ENCODE results near the gene TCF4. TPM values are rescaled to one million over a fixed set of nuclear protein-coding genes. Genes with fewer than 3 reads are reported as not detected.

TCF4 gene
- total RNA-seq, 1 experiment from 2014 or later, result 38.0 TPM

DNA sequence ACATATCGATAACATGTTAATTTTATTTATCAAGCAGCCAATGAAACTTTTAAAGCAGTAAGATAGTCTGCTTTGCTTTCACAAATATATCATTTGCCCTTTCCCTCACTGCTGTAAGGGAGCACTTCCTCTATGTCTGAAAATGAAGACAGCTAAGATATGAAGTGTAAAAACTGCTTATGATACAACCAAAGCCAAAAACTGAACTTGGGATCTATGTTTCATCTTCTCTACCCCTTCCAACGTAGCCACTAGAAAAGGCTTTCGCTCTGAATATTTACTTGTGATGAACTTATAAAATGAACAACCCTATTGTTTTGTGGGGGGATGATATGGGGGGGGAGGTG is 140.3 kb downstream of the TCF4 start:
- DNase-seq, result no peak
- H3K36me3 ChIP-seq (replicated peaks; ENCODE audit: control insufficient read depth, insufficient read depth, low read length), result no peaks in the 10 kb centered on the region
- no peak overlapping the region for H3K4me3 ChIP-seq (ENCODE audit: insufficient read depth, low read depth, low read length)
- H3K27me3 ChIP-seq (ENCODE audit: control insufficient read depth, insufficient read depth, low read length), result no peaks in the 10 kb centered on the region

DNA sequence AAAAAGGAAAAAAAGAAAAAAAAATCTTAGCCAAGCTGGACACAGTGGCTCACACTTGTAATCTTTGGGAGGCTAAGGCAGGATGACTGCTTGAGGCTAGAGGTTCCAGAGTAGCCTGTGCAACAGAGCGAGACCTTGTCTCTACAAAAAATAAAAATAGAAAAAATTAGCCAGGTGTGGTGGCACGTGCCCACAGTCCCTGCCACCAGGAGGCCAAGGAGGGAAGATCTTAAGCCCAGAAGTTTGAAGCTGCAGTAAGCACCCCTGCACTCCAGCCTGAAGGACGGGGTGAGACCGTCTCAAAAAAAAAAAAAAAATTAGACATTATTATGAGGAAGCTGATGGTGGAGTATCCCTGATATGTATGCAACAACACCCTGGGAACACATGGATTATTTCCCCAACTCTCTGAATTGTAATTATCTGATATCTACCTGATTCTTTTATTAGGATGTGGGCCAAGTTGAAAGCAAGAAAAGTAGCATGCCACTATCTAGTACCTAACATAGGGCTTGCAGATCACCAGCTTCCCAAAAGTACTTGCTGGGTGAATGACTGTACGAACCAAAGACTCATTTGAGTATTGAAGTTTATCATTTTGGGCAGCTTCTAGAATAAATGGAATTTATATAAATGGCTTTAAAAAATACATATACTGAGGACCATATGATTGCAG is 140.9 kb downstream of the TCF4 start:
- no peaks in the 10 kb centered on the region for H3K36me3 ChIP-seq (replicated peaks; ENCODE audit: control insufficient read depth, insufficient read depth, low read length)
- no peaks in the 10 kb centered on the region for H3K27me3 ChIP-seq (ENCODE audit: control insufficient read depth, insufficient read depth, low read length)
- DNase-seq, result no peak
- H3K4me3 ChIP-seq (ENCODE audit: insufficient read depth, low read depth, low read length), result no peak overlapping the region

DNA sequence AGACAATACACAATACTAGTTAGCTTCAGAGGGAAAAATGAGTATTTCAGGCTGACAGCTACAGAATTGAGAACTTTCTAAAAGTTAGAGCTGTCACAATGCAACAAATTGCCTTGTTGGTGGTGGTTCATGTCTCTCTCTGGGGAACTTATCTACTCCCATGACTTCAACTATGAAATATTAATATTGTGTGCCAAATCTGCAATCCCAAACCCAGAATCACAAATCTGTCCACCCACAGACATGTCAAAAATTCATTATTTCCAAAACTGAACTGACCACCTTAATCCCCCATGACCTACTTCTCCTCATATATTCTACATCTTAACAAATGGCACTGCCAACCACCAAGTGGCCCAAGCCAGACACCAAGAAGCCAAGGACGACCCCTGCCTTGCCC is 143.5 kb downstream of the TCF4 start:
- Histone ChIP-seq H3K27me3 (ENCODE audit: control insufficient read depth, insufficient read depth, low read length) (no peaks in the 10 kb centered on the region), H3K36me3 (replicated peaks; ENCODE audit: control insufficient read depth, insufficient read depth, low read length) (no peaks in the 10 kb centered on the region), H3K4me3 (ENCODE audit: insufficient read depth, low read depth, low read length) (no peak overlapping the region)
- DNase-seq, result no peak

DNA sequence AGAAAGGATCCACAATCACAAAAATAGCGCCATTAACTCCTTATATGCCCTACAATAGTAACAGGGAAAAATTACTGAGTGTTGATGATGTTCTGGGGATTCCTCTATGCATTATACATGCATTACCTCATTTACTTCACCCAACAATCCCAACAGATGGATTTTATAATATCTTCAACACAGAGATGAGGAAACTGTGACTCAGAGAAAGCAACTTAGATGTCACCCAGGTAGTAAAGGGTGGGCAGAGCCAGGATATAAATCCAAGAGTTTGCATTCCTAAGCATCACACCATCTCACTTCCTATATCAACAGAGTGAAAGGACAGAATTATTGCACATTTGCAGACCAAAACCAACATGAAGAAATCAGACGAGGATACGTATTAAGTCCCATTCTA is 144.2 kb downstream of the TCF4 start:
- Histone ChIP-seq H3K27me3 (ENCODE audit: control insufficient read depth, insufficient read depth, low read length) (no peaks in the 10 kb centered on the region), H3K4me3 (ENCODE audit: insufficient read depth, low read depth, low read length) (no peak overlapping the region), H3K36me3 (replicated peaks; ENCODE audit: control insufficient read depth, insufficient read depth, low read length) (no peaks in the 10 kb centered on the region)
- no peak for DNase-seq

DNA sequence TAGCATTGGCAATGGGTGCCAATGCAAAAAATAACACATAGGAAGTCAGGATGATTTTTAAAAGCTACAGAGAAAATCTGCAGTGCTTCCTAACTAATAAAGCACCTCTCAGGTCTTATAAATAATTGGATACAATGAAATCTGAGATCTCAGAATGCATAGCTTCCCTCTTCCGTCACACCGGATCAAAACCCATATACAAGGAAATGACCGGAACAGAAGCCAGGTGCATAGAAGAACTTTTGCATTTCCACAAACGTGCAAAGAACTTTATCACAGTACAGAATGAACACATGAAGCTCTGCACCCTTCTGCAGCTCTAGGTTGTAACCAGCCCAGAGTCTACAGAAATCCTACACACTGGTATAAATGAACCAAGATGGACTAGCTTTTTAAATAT is 145.4 kb downstream of the TCF4 start:
- H3K36me3 ChIP-seq (replicated peaks; ENCODE audit: control insufficient read depth, insufficient read depth, low read length), result no peaks in the 10 kb centered on the region
- H3K27me3 ChIP-seq (ENCODE audit: control insufficient read depth, insufficient read depth, low read length), result no peaks in the 10 kb centered on the region
- no peak overlapping the region for H3K4me3 ChIP-seq (ENCODE audit: insufficient read depth, low read depth, low read length)
- no peak for DNase-seq

DNA sequence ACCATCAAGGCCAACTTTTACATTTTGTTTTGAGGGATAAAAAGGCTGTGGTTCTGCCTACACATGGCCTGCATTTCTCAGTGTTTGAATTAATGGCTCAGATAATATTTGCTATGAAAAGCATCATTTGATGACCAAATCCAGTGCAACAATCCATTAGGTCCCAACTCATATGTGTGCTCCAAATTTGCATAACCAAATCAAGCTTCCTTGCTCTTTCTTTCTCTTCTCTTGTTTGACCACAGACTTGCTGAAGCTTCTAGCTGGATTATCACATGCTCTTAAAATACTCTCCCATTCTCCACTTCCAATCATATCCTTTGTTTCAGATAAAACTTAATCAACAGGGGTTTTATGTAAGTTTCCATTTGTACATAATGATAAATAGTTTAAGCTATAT is 147.0 kb downstream of the TCF4 start:
- no peaks in the 10 kb centered on the region for H3K36me3 ChIP-seq (replicated peaks; ENCODE audit: control insufficient read depth, insufficient read depth, low read length)
- DNase-seq, result no peak
- no peaks in the 10 kb centered on the region for H3K27me3 ChIP-seq (ENCODE audit: control insufficient read depth, insufficient read depth, low read length)
- no peak overlapping the region for H3K4me3 ChIP-seq (ENCODE audit: insufficient read depth, low read depth, low read length)

DNA sequence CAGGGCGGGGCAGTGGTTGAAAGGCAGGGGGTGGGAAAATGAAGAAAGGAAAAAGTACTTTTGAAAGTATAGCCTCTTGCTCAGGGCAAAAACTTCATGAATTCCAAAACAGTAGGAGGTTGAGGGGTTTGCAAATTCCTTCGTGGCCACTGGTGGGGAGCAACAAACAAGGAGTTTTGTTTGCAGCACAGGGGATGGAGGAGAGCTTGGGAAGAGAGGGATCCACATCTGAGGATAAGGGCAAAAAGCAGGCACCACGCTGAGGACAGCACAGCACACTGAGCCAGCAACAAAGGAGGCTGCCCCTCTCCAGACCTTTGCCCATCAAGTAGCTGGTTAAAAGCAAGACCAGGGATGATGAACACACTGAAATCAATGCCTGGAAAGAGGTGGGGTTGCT is 148.9 kb downstream of the TCF4 start:
- Histone ChIP-seq H3K36me3 (replicated peaks; ENCODE audit: control insufficient read depth, insufficient read depth, low read length) (no peaks in the 10 kb centered on the region), H3K27me3 (ENCODE audit: control insufficient read depth, insufficient read depth, low read length) (no peaks in the 10 kb centered on the region), H3K4me3 (ENCODE audit: insufficient read depth, low read depth, low read length) (no peak overlapping the region)
- peak; percentile 56 for DNase-seq

DNA sequence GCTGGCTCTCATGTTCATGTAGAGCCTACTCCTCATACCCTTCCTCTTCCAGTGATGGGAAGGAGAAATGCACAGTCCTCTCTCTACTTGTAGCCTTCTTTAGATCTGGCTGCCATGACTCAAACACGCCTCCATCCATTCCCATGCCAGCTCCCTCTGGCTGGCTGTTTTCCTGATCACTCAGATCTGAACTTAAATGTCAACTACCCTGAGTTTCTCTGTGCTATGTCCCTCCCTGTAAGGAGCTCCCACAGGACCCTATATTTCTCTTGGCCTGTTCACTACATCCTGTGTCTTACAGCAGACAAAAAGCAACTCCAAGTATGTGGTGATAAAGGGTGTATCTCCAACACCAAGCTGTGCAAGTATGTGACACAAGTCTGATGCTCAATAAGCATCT is 152.4 kb downstream of the TCF4 start:
- no peak for DNase-seq
- no peaks in the 10 kb centered on the region for H3K36me3 ChIP-seq (replicated peaks; ENCODE audit: control insufficient read depth, insufficient read depth, low read length)
- H3K4me3 ChIP-seq (ENCODE audit: insufficient read depth, low read depth, low read length), result no peak overlapping the region

DNA sequence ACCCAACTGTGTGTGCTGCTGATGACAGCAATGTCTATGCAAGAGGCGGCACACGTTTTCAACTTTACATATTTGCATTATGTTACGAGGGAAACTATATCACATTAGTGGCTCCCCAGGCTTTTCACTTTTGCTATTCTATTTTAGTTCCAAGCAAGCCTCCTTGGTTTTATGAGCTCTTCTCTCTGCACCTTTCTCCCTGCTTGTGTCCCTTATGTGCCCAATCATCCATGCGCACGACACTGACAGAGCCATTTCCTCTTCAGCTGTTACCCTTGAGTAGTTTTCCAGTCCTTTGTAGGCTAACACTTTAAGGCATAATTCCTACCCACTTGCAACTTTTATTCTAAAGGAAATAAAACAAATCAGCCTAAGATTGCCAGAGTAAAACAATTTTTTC is 154.3 kb downstream of the TCF4 start:
- DNase-seq, result no peak
- H3K36me3 ChIP-seq (replicated peaks; ENCODE audit: control insufficient read depth, insufficient read depth, low read length), result no peaks in the 10 kb centered on the region
- H3K4me3 ChIP-seq (ENCODE audit: insufficient read depth, low read depth, low read length), result no peak overlapping the region
- H3K27me3 ChIP-seq (ENCODE audit: control insufficient read depth, insufficient read depth, low read length), result no peaks in the 10 kb centered on the region

More for the DNA sequence above, 152.4 kb downstream of the TCF4 start:
- H3K27me3 ChIP-seq (ENCODE audit: control insufficient read depth, insufficient read depth, low read length), result no peaks in the 10 kb centered on the region

DNA sequence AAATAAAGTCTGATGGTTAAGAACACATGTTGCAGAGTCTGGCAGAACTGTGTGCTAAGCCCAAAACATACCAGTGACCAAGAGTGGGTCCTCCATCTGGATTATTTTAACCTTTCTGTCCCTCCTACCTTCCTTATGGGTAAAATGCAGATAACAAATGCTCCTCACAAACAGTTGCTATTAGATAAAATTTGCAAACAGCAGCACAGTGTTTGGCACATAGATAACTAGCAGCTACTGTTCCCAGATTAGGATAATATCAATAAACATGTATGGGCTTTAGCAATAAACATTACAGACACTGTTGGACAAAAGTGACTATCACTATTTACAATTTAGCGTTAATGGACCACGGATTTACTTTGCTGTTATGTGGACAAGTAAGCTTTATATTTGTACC is 154.9 kb downstream of the TCF4 start:
- DNase-seq, result no peak
- Histone ChIP-seq H3K4me3 (ENCODE audit: insufficient read depth, low read depth, low read length) (no peak overlapping the region), H3K27me3 (ENCODE audit: control insufficient read depth, insufficient read depth, low read length) (no peaks in the 10 kb centered on the region), H3K36me3 (replicated peaks; ENCODE audit: control insufficient read depth, insufficient read depth, low read length) (no peaks in the 10 kb centered on the region)

DNA sequence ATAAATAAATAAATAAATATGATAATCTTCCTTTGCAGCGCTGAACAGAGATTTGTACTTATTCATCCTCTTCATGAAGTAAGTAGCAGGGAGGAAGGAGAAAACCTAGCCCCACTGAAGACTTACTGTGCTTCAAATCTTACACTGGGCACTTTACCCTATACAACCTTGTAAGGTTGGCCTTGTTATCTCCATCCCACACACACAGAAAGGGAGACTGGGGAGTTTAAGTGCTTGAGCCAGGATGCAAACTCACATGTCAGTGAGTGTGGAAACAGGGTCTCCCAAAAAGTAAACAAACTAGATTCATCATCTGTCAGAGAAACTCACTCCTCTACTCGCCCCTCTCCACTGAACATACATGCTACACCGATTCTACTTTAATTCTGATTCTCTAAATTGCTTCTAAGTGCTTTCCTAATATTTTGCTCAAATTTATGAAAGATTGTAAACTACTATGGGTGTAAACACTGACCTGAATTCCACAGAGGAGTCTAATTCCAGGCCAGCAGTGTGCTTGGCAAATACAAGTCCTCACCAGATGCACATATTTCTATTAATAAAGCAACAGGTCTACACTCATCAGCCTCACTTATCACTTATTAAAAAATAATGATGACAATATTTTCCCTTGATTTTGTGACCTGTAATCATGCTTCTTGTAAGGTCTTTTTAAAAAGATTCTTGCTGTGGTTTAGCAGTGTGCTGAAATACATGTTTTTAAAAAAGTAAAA is 155.5 kb downstream of the TCF4 start:
- H3K36me3 ChIP-seq (replicated peaks; ENCODE audit: control insufficient read depth, insufficient read depth, low read length), result no peaks in the 10 kb centered on the region
- H3K27me3 ChIP-seq (ENCODE audit: control insufficient read depth, insufficient read depth, low read length), result no peaks in the 10 kb centered on the region
- DNase-seq, result no peak
- no peak overlapping the region for H3K4me3 ChIP-seq (ENCODE audit: insufficient read depth, low read depth, low read length)

DNA sequence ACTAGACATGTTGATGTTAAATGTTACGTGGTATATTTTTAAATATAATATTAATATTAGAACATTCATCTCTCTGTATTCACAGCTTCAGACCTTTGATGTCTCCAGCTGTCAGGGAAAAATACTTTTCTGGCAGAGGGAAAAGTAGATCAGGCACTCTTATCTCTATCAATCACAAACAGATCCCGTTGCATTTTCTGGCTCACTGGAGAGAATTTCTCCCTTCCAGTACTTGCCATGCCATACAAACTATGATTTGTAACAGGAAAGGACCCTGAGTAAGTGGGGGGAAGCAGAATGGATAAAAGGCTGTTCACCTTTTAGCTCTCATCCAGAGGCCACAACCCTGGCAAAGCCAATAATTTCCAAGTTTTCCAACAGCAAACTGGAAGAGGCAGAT is 158.0 kb downstream of the TCF4 start:
- DNase-seq, result no peak
- Histone ChIP-seq H3K4me3 (ENCODE audit: insufficient read depth, low read depth, low read length) (no peak overlapping the region), H3K36me3 (replicated peaks; ENCODE audit: control insufficient read depth, insufficient read depth, low read length) (no peaks in the 10 kb centered on the region), H3K27me3 (ENCODE audit: control insufficient read depth, insufficient read depth, low read length) (no peaks in the 10 kb centered on the region)

DNA sequence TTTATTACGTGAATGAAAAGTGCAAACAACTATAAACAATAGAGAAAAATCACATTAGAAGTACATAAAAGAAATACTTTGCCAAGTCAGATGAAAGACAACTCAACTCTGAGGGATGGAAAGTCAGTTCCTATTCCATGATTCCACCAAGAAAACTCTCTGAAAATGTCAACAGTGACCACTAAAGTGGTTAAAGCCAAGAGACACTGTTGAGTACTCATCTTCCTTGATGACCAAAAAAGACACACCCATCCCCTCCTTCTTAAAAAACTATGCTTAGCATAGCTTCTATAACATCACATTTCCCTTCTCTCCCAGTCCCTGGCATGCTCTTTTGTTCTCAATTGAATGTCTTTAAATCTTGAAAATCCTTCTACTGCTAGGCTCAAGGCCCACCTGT is 160.0 kb downstream of the TCF4 start:
- H3K36me3 ChIP-seq (replicated peaks; ENCODE audit: control insufficient read depth, insufficient read depth, low read length), result no peaks in the 10 kb centered on the region
- no peak overlapping the region for H3K4me3 ChIP-seq (ENCODE audit: insufficient read depth, low read depth, low read length)
- H3K27me3 ChIP-seq (ENCODE audit: control insufficient read depth, insufficient read depth, low read length), result no peaks in the 10 kb centered on the region
- no peak for DNase-seq

DNA sequence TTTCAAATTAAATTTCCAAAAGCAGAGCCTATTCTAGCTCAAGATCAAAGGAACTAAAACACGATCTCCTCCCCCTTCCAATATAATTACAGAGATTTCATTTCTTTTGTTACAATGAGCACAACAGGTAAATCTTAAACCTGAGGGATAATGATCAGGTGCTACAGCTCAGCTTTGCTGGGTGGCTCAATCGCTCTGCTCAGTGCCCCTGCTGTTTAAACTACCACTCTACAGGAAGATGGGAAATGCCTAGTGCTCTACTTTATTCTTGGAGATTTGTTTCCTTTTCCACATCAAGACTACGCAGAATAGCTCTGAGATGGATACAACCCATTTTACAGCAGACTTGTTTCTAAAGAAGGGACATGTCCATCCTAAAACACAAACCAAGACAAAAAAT is 162.3 kb downstream of the TCF4 start:
- DNase-seq, result peak; percentile 54
- H3K4me3 ChIP-seq (ENCODE audit: insufficient read depth, low read depth, low read length), result no peak overlapping the region

DNA sequence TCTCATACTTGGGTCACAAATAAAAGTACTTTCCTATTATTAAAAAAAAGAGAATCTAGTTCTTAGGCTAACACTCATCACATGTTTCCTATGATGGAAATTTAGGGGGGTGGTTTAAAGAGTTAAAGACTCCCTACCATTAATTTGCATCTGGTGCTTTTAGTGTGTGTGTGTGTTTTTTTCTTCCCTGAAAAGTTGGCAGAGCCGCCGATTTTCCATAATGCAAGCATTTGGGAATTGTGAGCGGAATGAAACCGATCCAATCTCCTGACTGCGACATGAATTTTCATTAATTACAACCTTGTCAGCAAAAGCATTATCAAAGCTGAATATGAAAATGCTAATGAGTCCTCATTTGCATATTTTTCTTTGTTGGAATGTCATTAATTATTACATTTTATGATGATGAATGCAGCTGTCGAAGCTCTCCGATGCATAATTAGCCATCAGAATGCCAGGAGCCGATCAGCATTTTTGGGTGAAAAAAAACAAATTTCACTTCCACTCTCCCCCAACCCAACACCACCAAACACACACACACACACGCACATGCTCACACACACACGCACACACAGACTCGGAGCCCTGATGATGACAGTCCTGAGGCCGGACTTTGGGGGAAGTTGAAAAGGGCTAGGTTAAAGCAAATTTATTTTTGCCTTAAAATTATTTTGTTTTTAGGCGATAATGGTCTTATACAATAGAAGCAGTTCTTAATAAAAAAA is 165.4 kb downstream of the TCF4 start:
- DNase-seq, result no peak
- no peak overlapping the region for H3K4me3 ChIP-seq (ENCODE audit: insufficient read depth, low read depth, low read length)
- H3K27me3 ChIP-seq (ENCODE audit: control insufficient read depth, insufficient read depth, low read length), result no peaks in the 10 kb centered on the region
- H3K36me3 ChIP-seq (replicated peaks; ENCODE audit: control insufficient read depth, insufficient read depth, low read length), result no peaks in the 10 kb centered on the region

More for the DNA sequence above, 162.3 kb downstream of the TCF4 start:
- no peaks in the 10 kb centered on the region for H3K36me3 ChIP-seq (replicated peaks; ENCODE audit: control insufficient read depth, insufficient read depth, low read length)
- no peaks in the 10 kb centered on the region for H3K27me3 ChIP-seq (ENCODE audit: control insufficient read depth, insufficient read depth, low read length)
